GM21737 (cell line): ENCODE measurements around the gene SLC22A4.

Experiments
- ATAC-seq: cut with Tn5 transposase; IDR thresholded peaks from one replicate; pipeline ENCODE4 v1.9.1; 2021; ENCODE audit warnings: mild to moderate bottlenecking, moderate library complexity; ENCODE audit not compliant: unreplicated experiment

SLC22A4 gene

DNA sequence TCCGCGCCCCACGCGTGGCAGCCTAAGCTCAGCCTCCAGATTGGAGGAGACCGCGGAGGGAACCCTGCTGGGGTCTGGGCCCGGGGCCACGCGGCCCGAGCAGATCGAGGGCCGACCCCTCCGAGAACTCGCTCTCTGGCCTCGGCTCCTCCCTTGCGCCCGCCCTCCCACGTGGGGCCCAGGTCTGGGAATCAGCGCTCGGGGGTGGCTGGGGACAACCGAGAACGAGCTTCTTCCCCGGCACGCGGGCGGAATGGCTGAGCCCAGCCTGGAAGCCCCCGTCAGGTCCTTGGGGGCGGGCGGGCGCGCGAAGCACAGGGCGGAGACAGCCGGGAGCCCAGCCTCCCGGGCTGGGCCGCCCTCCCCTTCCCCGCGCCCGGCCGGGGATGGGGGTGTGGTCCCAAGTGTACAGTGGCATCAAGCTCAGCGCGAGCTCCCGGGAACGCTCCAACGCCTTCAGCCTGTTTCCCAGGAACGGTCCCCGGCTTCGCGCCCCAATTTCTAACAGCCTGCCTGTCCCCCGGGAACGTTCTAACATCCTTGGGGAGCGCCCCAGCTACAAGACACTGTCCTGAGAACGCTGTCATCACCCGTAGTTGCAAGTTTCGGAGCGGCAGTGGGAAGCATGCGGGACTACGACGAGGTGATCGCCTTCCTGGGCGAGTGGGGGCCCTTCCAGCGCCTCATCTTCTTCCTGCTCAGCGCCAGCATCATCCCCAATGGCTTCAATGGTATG is at the start of gene SLC22A4:
SLC22A4 (plus strand) TSS at position 403 of the 736 bp plus-strand sequence; CDS start at position 626, 223 bp downstream.
- peak; percentile 54 for ATAC-seq

DNA sequence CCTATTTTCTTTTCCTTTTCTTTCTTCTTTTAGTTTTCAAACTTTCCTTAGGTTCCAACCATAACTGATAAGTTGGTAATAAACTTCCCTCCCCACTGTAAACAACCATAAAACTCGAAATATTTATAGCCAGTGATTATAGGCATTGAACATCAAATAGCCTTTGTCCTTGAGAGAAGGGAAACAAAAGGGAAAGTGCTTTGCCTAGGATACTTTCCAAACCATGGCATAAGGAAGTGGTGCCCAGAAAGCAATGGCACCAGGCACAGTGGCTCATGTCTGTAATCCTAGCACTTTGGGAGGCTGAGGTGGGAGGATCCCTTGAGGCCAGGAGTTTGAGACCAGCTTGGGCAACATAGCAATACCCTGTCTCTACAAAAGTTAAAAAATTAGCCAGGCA is 48.6 kb upstream of the SLC22A4 start:
- no peak for ATAC-seq

DNA sequence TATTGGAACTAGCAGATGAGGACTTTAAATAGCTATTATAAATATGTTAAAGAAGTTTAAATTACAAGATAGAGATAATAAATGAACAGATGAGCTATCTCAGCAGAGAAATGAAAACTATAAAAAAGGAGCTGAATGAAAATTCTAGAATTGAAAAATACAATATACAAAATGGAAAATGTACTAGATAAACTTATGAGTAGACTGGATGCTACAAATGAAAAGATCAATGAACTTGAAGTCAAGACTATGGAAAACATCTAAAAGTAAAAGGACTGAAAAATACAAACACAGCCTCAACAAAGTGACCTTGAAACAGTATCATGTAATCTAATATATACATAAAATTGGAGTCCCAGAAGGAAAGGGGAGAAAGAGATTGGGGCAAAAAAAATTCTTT is 47.4 kb upstream of the SLC22A4 start:
- ATAC-seq: no peak

DNA sequence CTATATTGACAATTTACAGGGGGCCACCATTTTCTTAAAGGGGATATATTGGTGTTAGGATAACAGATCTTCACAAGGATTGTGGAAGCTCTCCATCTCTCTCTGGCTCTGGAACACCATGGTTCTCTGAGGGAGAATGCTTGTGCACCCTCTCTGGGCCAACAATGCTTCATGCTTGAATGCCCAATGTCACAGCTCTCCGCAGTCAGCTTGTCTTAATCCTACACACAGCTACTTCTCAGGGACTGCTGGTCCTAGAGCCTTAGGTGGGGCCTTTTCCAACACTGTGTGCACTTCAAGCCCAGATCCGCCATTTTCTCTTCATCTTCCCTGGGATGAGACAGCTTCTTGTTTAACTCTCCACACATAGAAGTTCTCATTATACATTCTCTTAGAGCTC is 43.6 kb upstream of the SLC22A4 start:
- ATAC-seq: no peak

DNA sequence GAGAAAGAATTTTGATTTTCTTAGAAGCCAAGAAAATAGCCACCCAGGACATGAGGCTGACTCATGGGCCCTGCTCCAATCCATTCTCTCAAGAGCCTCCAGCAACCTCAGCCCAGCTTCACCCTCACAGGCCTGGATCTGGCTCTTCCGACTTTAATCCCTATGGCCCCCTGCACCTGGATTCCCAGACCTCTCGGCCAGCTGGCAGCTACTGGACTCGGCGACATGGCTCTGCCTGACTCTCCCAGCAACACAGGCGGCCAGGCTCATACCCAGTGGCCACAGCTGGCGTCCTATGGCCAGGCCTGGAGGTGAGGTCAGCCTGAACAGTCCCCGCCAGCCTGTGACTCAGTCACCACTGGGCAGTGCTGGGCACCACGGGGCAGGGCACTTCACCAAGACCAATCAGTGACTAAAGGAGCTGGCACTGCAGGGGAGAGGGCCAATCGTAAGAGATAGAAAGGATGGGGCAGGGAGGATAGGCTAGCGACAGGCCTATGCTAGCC is 42.9 kb upstream of the SLC22A4 start:
- no peak for ATAC-seq

DNA sequence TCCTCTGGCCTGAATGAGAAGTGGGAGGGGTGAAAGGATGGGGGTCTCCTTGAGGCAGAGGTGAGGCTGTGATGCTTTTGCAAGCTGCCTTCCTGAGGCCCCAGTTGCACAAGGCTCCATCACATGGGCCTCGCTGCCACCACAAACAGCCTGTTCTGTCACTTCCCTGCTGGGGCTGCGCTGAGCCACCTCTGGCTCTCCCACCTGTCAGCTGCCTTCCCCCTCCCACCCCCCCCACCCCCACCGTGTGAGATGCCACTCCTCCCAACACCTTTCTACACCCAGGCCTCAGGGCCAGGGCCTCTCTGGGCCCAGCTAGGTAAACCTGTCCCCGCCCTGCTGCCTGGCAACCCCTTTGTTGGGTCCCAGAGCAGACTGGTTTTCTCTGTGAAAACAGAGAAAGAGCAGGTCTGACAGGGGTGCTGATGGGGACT is 41.2 kb upstream of the SLC22A4 start:
- no peak for ATAC-seq

DNA sequence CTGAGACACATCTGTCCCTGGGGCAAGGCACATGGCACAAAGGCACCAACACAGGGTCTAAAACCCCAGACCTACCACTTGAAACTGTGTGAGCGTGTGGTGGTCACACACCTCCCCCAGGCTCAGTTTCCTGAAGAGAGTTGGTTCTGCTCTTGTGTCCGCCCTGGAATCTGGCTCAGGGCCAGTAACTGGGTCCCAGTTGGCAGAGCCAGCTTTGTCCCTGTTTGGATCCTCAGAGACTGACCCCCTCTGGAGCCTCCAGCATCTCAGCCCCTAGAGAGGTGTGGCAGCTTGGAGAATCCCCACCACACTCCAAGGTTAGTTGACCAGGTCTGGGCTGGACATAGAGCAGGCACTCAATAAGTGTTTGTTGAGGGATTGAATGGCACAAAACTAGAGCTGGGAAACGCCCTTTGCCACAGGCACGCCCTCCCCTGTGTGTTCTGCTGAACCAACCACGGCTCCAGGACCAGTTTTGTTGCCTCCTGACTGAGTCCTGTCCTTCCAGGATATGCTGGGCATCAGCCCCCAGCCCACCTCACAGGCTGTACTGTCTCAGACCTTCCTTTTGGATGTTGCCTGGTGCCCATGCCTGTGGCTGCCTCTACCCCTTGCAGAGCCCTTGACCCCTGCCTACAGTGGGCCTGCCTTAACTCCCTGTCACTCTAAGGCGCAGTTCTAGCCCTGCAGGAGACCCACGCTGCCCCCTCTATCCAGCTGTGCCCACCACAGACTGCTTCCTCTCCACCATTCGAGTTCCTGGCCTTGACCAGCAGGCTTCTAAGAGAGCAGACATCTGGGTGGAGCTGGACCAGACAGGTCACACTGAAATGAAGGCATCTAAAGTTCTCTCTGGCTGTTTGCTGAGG is 40.5 kb upstream of the SLC22A4 start:
- ATAC-seq: no peak

DNA sequence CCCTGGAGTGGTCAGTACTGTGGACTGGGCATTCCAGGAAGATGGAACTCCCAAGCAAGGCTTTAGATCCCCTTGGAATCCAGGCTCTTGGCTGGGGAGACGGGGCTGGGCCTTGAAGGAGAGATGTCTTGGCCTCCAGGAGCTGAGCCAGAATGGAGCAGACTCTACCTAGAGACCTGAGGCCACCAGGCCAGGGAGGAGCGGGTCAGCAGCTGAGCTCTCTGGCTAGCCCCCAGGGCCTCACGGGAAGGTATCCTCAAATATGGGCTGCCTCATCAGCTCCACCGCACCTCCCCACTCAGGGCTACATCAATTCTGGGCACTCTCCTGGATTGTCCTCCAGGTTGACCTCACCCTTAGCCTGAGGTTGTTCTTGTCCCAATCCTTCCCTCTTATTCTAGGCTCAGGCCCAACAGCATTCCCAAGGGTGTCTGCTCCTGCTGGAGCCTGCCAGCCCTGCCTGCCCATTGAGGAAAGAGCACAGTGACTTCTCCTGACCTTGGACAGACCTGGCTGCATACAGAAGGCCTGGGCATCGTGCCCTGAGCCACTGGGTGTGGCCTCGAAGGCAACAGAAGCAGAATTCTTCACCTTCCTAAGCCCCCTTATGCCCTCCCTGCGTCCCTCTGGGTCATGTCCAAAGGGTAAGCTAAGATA is 39.7 kb upstream of the SLC22A4 start:
- no peak for ATAC-seq

DNA sequence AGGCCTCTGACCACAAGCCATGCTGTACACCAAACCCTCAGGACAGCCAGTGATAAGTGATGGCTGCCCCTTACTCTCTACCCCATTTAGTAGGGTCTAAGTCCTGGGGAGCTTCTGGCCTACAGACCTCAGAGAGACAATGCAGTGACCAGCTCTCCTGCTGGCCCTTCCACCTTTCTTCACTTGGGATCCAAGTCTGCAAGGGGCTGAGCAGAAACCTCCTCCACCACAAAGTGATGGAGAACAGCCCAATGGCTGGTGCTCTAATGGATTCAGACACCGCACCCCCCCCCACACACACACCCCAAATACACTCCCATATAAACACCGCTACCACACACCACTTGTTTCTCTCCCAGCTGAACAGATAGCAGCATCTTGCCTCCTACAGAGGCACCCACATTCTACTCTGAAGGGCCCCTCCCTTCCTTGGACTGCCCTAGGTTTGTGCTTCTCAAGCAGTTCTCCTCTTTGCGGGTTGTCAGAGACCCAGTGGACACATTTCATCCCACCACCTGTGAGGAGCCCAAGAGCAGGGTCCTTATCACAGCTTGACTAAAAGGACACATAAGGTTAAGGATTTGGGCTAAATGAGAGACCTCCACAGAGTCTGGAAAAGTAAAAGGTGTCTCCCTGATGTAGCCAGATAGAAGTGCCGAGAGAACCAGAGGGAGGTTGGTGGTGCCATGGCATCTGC is 38.0 kb upstream of the SLC22A4 start:
- ATAC-seq: no peak

DNA sequence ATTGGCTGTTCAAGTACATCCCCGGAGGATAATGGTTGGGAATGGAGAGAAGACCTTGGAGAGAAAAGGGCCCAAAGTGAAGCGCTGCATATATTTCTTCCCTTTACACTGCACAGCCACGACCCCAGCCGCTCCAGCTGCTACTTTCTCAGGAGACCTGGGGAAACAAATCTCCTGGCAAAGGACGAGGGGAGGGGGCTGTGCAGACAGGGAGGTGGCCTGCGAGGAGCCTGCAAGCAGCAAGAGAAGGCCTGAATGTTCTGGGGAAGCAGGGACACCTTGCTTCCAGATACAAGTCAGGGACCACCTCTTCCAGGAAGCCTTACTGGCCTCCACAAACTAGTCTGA is 37.4 kb upstream of the SLC22A4 start:
- no peak for ATAC-seq

DNA sequence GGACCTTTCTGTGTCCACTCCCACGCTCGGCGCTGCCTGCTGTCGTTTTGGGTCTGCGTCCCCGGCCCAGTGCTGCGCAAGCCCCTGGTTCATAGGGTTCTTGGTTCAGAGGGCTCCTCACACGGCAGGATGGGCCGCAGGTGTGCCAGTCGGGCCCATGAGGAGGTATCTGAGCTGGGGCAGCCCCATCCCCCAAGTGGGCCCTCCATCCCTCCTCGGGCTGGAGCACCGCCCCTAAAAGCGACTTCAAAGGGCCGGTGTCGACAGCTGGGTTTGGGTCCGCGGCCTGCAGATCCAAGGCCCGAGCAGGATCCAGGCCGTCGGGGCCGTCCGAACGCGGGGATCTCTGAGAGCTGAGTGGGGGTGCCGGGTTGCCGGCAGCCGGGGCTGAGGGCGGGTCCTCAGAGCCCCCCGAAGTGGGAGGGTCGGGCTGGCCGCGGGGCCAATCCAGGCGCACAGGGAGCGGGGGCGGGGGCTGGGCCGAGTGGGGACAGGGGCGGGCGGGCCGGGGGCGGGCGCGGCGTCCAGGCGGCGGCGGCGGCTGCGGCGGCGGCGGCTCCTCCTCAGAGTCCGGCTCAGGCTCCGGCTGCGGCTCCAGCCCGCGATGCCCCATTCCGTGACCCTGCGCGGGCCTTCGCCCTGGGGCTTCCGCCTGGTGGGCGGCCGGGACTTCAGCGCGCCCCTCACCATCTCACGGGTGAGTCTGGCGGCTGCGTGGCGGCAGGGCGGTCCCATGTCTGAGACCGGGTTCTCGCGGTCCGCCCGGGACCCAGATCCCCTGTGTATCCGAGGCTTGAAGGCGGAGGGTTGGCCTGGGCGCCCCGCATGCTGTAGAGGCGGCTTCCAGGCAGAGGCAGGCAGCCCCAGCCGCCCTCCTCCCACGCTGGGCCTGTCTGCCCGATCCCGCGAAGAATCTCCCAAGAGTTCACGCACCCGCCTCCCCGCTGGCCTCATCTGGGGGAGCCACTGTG is 36.8 kb upstream of the SLC22A4 start, which contains the start of gene PDLIM4:
PDLIM4 (plus strand) TSS at position 566 of the 971 bp plus-strand sequence; CDS start at position 605, 39 bp downstream.
- ATAC-seq: no peak

DNA sequence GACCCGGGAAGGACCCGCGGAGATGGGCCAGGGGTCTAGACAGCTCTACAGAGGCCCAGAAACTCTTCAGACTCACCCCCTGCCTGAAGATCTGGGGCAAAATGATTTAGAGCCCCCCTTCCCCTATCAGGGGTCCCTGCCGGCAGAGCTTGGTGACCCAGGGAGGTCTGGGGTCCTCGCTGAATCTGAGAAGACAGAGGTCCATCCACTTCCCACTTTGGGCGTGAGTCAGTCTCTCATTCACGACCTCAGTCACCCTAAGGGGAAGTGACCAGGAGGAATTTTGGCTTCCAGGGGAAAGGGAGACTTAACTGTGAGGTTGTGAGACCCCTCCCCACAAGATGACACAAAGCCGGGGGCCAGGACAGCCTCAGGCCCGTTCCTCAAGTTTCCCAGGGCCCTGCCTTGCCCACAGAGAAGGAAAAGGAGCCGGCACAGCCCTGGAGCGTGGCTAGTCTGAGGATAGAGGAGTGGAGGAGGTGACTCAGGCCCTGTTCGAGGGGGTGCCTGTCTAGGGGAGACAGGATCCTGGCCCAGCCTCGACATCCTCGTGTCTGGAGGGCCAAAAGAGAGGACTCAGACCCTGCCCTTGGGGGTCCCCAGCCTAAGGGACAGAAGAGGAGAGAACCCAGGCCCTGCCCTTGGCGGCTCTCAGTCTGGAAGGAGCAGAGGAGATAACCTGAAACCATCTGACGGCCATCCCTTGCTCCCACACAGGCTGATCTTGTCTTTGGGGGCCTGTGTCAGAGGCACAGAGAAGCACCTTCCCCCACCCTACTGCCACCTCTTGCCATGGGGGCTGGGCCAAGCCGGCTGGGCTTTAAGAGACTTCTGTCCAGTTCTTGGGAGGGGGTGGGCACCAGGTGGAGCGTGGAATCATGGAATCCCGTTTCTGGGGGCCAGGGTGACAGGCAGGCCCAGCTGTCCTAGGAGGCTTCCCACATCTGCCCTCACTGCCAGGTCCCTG is 35.8 kb upstream of the SLC22A4 start:
- no peak for ATAC-seq

DNA sequence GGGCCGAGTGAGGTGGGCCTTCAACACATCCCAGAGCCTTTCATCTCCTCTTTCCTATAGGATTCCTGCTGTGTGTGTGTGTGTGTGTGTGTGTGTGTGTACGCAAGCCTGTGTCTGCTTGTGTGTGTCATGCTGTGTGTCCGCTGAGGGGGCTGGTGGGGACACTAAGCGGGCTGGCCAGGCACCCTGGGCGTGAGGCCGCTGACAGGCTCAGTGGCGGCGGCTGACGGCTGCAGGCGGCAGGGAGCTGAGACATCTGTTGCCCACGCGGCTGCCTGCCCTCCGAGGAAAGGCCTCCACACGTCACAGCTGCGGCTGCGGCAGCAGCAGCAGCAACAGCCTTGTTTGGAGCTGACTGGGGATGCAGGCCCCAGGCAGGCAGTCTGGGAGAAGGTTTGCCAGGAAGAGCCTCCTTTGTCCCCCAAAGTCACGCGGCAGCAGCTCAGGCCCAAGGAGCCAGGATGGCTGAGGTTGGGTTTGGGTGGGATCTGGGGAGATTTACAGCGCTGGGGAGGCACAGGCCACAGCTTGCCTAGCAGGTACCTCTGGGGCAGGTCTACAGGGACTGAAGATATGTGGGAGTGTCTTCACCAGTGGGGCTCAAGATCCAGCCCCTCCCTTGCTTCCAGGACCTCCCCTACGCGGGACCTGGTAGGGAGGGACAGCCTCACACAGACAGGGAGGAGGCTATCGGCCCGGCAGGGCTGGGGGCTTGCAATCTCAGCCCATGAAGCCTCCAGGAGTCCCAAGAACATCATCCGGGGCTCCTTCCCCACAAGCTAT is 34.9 kb upstream of the SLC22A4 start:
- no peak for ATAC-seq

DNA sequence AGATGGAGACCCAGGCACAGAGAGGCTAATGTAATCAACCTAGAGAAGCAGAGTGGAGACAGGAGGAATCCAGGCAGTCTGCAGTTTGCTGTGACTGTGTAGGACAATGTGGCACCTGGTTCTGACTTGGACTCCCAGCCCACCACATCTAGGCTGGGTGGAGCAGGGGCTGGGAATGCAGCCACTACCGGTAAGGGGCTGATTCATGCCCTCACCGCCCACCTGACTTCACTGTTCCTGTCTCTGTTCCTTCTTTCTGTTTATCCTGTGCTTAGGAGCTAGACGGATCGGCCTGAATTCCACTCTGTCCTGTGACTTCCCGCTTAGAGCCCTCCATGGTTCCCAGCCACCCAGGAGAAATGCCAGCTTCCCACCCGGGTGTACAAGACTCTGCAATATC is 34.1 kb upstream of the SLC22A4 start:
- no peak for ATAC-seq

DNA sequence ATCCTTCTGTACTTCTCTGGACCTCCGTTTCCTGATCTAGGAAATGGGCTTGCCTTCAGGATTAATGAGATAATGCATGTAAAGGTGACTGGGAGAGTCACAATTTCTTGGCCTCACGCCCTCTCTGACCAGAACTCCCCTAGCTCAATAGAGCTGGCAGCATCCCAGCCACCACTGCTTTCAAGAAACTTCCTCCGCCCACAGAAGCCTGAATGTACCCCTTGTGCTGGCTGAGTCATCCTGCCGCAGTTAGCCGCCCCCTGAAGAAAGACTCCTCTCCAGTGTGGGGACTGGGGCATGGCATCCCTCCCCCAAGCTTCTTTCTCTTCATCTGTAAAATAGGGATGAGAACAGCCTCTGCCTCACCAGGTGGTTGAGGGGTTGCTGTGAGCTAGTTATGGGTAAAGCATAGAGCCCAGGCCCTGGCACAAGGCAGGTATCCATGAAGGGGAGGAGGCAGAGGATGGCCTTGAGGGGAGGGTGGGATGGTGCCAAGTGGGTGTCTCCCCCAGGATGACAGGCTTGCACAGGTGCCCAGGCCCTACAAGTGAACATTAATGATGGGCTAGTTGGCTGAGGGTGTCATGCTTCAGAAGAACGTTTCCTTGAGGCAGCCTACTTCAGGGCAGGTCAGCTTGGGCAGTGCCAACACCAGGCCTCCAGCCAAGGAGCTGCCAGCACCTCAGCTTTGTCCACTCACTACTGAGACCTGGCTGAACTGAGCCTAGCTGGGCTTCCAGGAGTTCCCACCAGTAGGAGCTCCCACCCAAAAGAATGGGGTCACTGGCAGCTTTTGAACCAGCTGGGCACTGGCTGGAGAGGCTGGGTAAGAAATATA is 33.3 kb upstream of the SLC22A4 start:
- ATAC-seq: no peak

DNA sequence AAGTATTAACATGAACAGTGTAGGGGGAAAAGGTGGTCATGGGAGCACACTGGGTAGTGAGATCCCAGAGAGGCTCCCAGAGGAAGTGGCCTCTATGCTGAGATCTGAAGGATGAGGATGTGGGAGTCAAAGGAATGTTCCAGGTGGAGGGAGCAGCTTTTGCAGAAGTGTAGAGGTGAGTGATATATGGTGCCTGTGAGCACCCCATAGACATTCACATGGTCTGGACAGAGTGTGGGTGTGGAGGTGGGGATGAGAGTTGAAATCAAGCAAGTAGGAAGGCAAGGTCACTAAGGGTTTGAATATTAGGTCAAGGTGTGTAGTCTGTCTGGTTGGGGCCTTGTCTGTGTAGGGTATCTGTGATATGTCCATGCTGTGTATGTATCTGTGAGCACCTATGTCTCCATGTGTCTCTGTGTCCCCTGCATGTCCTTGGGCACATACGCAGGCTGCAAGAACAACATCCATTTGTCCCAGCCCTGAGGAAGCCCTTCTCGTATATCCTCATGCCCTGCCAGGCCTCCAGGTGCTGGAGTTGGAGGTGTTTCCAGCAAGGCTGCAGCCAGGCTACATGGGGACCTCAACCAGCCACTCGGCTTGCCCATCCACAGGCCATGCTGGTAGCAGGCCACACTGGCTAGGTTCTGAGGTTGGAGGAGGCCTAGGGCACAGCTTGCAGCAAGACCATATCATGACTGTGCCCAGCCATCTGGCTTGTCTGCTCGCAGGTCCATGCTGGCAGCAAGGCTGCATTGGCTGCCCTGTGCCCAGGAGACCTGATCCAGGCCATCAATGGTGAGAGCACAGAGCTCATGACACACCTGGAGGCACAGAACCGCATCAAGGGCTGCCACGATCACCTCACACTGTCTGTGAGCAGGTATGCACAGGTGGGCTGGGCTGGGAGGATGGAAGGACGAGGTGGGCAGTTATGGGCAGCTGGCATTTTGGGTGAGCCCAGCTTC is 32.0 kb upstream of the SLC22A4 start:
- ATAC-seq: no peak
